ENCODE results near the gene RIOK2.
A peak's percentile ranks its signal among the peaks of the same experiment; 100 is the strongest.
"Not testable (repeated sequence)": the region's sequence is repeated elsewhere in the genome, so short reads cannot be mapped to it uniquely, and the experiment has no call there.

The RIOK2 gene

GRCh38 chr5:97165726-97166125 is 17.3 kb downstream of the RIOK2 start:
- no peak for DNase-seq

- no peak for DNase-seq
Measured at GRCh38 chr5:97164846-97165245, 18.2 kb downstream of the RIOK2 start.

- no peak for DNase-seq
Measured at GRCh38 chr5:97163790-97164285, 19.2 kb downstream of the RIOK2 start.

GRCh38 chr5:97163360-97163764 is 19.7 kb downstream of the RIOK2 start:
- DNase-seq = no peak

GRCh38 chr5:97162045-97162444 is 21.0 kb downstream of the RIOK2 start:
- DNase-seq = peak; percentile 27

- DNase-seq = no peak
Measured at GRCh38 chr5:97157689-97158088, 25.4 kb downstream of the RIOK2 start.

GRCh38 chr5:97151370-97151769 is 31.7 kb downstream of the RIOK2 start:
- DNase-seq = no peak

- DNase-seq = no peak
Measured at GRCh38 chr5:97150401-97150800, 32.6 kb downstream of the RIOK2 start.

GRCh38 chr5:97149709-97150108 is 33.3 kb downstream of the RIOK2 start:
- no peak for DNase-seq

- no peak for DNase-seq
Measured at GRCh38 chr5:97148288-97148687, 34.8 kb downstream of the RIOK2 start.

GRCh38 chr5:97143704-97144103 is 39.3 kb downstream of the RIOK2 start:
- no peak for DNase-seq

- DNase-seq = peak; percentile 18
Measured at GRCh38 chr5:97142521-97143254, 40.4 kb downstream of the RIOK2 start, which contains the start of gene LIX1. Gene LIX1 (minus strand): TSS chr5:97142611. CDS start chr5:97142576, 35 bp downstream.

GRCh38 chr5:97141539-97141938 is 41.5 kb downstream of the RIOK2 start:
- no peak for DNase-seq

GRCh38 chr5:97141031-97141430 is 42.0 kb downstream of the RIOK2 start:
- no peak for DNase-seq

GRCh38 chr5:97140250-97140649 is 42.8 kb downstream of the RIOK2 start:
- DNase-seq = not testable (repeated sequence)

- no peak for DNase-seq
Measured at GRCh38 chr5:97136475-97136874, 46.6 kb downstream of the RIOK2 start.

- no peak for DNase-seq
Measured at GRCh38 chr5:97135868-97136267, 47.2 kb downstream of the RIOK2 start.

- no peak for DNase-seq
Measured at GRCh38 chr5:97134634-97135033, 48.4 kb downstream of the RIOK2 start.

GRCh38 chr5:97133101-97133500 is 49.9 kb downstream of the RIOK2 start:
- no peak for DNase-seq

GRCh38 chr5:97131921-97132320 is 51.1 kb downstream of the RIOK2 start:
- DNase-seq = no peak

- DNase-seq = no peak
Measured at GRCh38 chr5:97131139-97131710, 51.8 kb downstream of the RIOK2 start.

- no peak for DNase-seq
Measured at GRCh38 chr5:97127727-97128126, 55.3 kb downstream of the RIOK2 start.

GRCh38 chr5:97125125-97125683 is 57.8 kb downstream of the RIOK2 start:
- DNase-seq = no peak

GRCh38 chr5:97124335-97124734 is 58.7 kb downstream of the RIOK2 start:
- DNase-seq = no peak
